Breast epithelium (tissue), 4 donors: Measurements from ENCODE around the gene MPPED2. TPM values are rescaled to one million over a fixed set of nuclear protein-coding genes. Genes with fewer than 3 reads are reported as not detected.

ENCODE experiments used
- DNase-seq, 2 donors: peaks; one replicate each; pipeline ENCODE4 v3.0.0-alpha.2; 2019; ENCODE audit warnings: low spot score in 2 of 2
- H3K27ac ChIP-seq, 2 donors: fragments of 200-600 bp; sonication (generic) in 1 of 2; one replicate each; pipeline ENCODE4 v1.5.1; 2016 to 2019; ENCODE audit warnings: mild to moderate bottlenecking in 1 of 2
- H3K27me3 ChIP-seq, 2 donors: fragments of 200-600 bp; sonication (generic) in 1 of 2; one replicate each; pipeline versions ENCODE4 v1.5.1 to v1.6.0; 2017 to 2019; ENCODE audit warnings: control low read depth in 1 of 2, mild to moderate bottlenecking in 1 of 2
- H3K36me3 ChIP-seq: fragments of 200-600 bp; one replicate; pipeline ENCODE4 v1.5.1; 2019
- H3K4me1 ChIP-seq, 2 donors: fragments of 200-600 bp; sonication (generic); one replicate each; pipeline ENCODE4 v1.5.1; 2016 to 2019; ENCODE audit warnings: control low read depth in 1 of 2
- H3K4me3 ChIP-seq, 3 donors: fragments of 200-600 bp; sonication (generic); 1 replicate in 2 of 3; 2 replicates in 1 of 3; pipeline ENCODE4 v1.5.1; 2016 to 2019; ENCODE audit warnings: mild to moderate bottlenecking in 3 of 3, moderate library complexity in 2 of 3
- H3K9me3 ChIP-seq, 2 donors: fragments of 200-600 bp; sonication (generic) in 1 of 2; one replicate each; pipeline ENCODE4 v1.5.1; 2016 to 2019; ENCODE audit warnings: control low read depth in 1 of 2
- CTCF ChIP-seq, 3 donors: fragments of 450-650 bp; IDR thresholded peaks; one replicate each; pipeline ENCODE4 v1.5.1; 2016 to 2017; ENCODE audit warnings: antibody characterized with exemption in 3 of 3, mild to moderate bottlenecking in 3 of 3, moderate library complexity in 3 of 3
- POLR2A ChIP-seq: fragments of 450-650 bp; IDR thresholded peaks from one replicate; pipeline ENCODE4 v1.6.1; 2016; ENCODE audit warnings: antibody characterized with exemption, mild to moderate bottlenecking, moderate library complexity
- POLR2AphosphoS5 ChIP-seq, 3 donors: sonication (generic); formaldehyde crosslinking; IDR thresholded peaks; one replicate each; pipeline ENCODE4 v1.6.1; 2017; ENCODE audit warnings: antibody characterized with exemption in 3 of 3
- intact Hi-C: fragments of 100-400 bp; cut with DNase I; formaldehyde crosslinking; loops from one replicate; pipeline ENCODE4 v1.15.1; 2023; ENCODE audit warnings: low total_unique reads
- total RNA-seq, 3 donors: library from RNA; depleted of rRNA; stranded (reverse); fragments of >200 nt; gene quantifications; one replicate each; pipeline ENCODE4 v1.1.0, GENCODE V29; 2016

The MPPED2 gene
- total RNA-seq, 3 donors from 2014 or later: 8.5 to 22.7 (median 9.8) TPM

- intact Hi-C loops: no loop called here
- TF ChIP-seq POLR2A (no peak), CTCF (IDR thresholded peaks at IDR 0.05) (no peak), POLR2AphosphoS5 (IDR thresholded peaks at IDR 0.05) (no peak)
These were observed 221.9 kb downstream of the MPPED2 start for GRCh38 chr11:30364139-30364836.

GRCh38 chr11:30360741-30361140 is 225.4 kb downstream of the MPPED2 start:
- no peaks in the 10 kb centered on the region for H3K9me3 ChIP-seq
- no peaks in the 10 kb centered on the region for H3K4me1 ChIP-seq
- TF ChIP-seq POLR2A (no peak), POLR2AphosphoS5 (IDR thresholded peaks at IDR 0.05) (no peak), CTCF (IDR thresholded peaks at IDR 0.05) (no peak)
- H3K4me3 ChIP-seq: no peak overlapping the region
- intact Hi-C loops: no loop called here
- no peak overlapping the region for H3K27ac ChIP-seq
- no peaks in the 10 kb centered on the region for H3K36me3 ChIP-seq
- DNase-seq: no peak
- H3K27me3 ChIP-seq: no peaks in the 10 kb centered on the region

More at GRCh38 chr11:30364139-30364836, 221.9 kb downstream of the MPPED2 start:
- no peak for DNase-seq
- Histone ChIP-seq H3K27me3 (no peaks in the 10 kb centered on the region), H3K27ac (no peak overlapping the region), H3K9me3 (no peaks in the 10 kb centered on the region), H3K4me3 (no peak overlapping the region), H3K36me3 (no peaks in the 10 kb centered on the region), H3K4me1 (no peaks in the 10 kb centered on the region)
